HCT116 (cell line): ENCODE results near the gene TANC1. TPM values are rescaled to one million over a fixed set of nuclear protein-coding genes. Genes with fewer than 3 reads are reported as not detected.

ENCODE experiments used
- ATAC-seq: fragments of 200-7000 bp; cut with Tn5 transposase; 2 replicates; pipeline ENCODE4 v1.9.1; 2020; ENCODE audit warnings: mild to moderate bottlenecking, moderate library complexity
- BruUV-seq: library from RNA; stranded (reverse); fragments of 400-500 nt; replicated peaks from 2 replicates; lab custom pipeline; 2021; lab: Mats Ljungman, UMichigan
- CTCF ChIA-PET: fragments of 300-600 bp; sonication (Branson Sonifier 250); formaldehyde crosslinking; loops from one replicate; lab custom pipeline; 2021; ENCODE audit warnings: antibody characterized with exemption; lab: Charles Lee
- POLR2A ChIA-PET: fragments of 300-600, 350-600 bp; sonication (Branson Sonifier 250); formaldehyde crosslinking; loops from one replicate; lab custom pipeline; 2021; ENCODE audit warnings: antibody characterized with exemption; lab: Charles Lee
- RAD21 ChIA-PET, 2 experiments: fragments of 300-600 bp; sonication (Branson Sonifier 250); formaldehyde crosslinking; loops; one replicate each; lab custom pipeline; 2023; ENCODE audit warnings: low total read pairs in 2 of 2; ENCODE audit not compliant: uncharacterized antibody in 2 of 2, unreplicated experiment in 2 of 2, low non-redundant PET in 1 of 2; lab: Charles Lee
- DNase-seq: peaks from one replicate; pipeline ENCODE4 v3.0.0-alpha.2; 2010; ENCODE audit warnings: low read depth, low spot score
- H2AFZ ChIP-seq: fragments of 200-600 bp; shearing (Covaris generic), sonication (generic); 2 replicates; pipeline ENCODE4 v1.6.1; 2017; ENCODE audit warnings: low read depth, mixed run types, mixed read lengths, antibody characterized with exemption, low read length; ENCODE audit not compliant: poor library complexity, severe bottlenecking
- H3K27ac ChIP-seq: 2 replicates; pipeline ENCODE4 v1.5.1; 2012; ENCODE audit warnings: low read depth, low read length
- H3K27me3 ChIP-seq: fragments of 200-600 bp; sonication (generic); 2 replicates; pipeline ENCODE4 v1.6.1; 2016; ENCODE audit warnings: mixed run types, low read length, mixed read lengths; ENCODE audit not compliant: insufficient read depth
- H3K36me3 ChIP-seq, 2 experiments: fragments of 200-500 bp in 1 of 2; fragments of 200-600 bp in 1 of 2; sonication (Bioruptor generic) in 1 of 2; sonication (generic) in 1 of 2; 2 replicates each; pipeline versions ENCODE4 v1.5.1 to v1.6.1; 2014 to 2016; ENCODE audit warnings: low read length in 2 of 2, inconsistent platforms in 1 of 2, mixed read lengths in 1 of 2, mixed run types in 1 of 2; ENCODE audit not compliant: insufficient read depth in 2 of 2, control insufficient read depth in 1 of 2
- H3K4me1 ChIP-seq, 2 experiments: fragments of 200-600 bp in 1 of 2; sonication (generic) in 1 of 2; 2 replicates each; pipeline versions ENCODE4 v1.5.1 to v1.6.1; 2012 to 2017; ENCODE audit warnings: low read length in 2 of 2, inconsistent platforms in 1 of 2, mild to moderate bottlenecking in 1 of 2, mixed read lengths in 1 of 2, mixed run types in 1 of 2, moderate library complexity in 1 of 2; ENCODE audit not compliant: insufficient read depth in 2 of 2, control insufficient read depth in 1 of 2
- H3K4me2 ChIP-seq: fragments of 200-600 bp; sonication (generic); 2 replicates; pipeline ENCODE4 v1.6.1; 2017; ENCODE audit warnings: mixed run types, low read length, mixed read lengths
- H3K4me3 ChIP-seq, 2 experiments: fragments of 200-600 bp in 1 of 2; sonication (generic) in 1 of 2; replicated peaks in 1 of 2; 2 replicates each; pipeline ENCODE4 v1.5.1; 2011 to 2016; ENCODE audit warnings: low read length in 2 of 2, control low read depth in 1 of 2, low read depth in 1 of 2, mild to moderate bottlenecking in 1 of 2, mixed read lengths in 1 of 2, mixed run types in 1 of 2
- H3K79me2 ChIP-seq: fragments of 200-600 bp; sonication (generic); 2 replicates; pipeline ENCODE4 v1.6.1; 2017; ENCODE audit warnings: mild to moderate bottlenecking, mixed run types, low read length, moderate library complexity, mixed read lengths; ENCODE audit not compliant: insufficient read depth
- H3K9ac ChIP-seq: fragments of 200-600 bp; sonication (generic); 2 replicates; pipeline ENCODE4 v1.6.1; 2016; ENCODE audit warnings: low read length, mixed read lengths
- H3K9me2 ChIP-seq: fragments of 200-600 bp; sonication (generic), shearing (Covaris generic); 2 replicates; pipeline ENCODE4 v1.6.1; 2017; ENCODE audit warnings: mixed run types, mild to moderate bottlenecking, moderate library complexity; ENCODE audit not compliant: insufficient read depth
- H3K9me3 ChIP-seq, 2 experiments: fragments of 200-500 bp in 1 of 2; fragments of 200-600 bp in 1 of 2; sonication (Bioruptor generic) in 1 of 2; sonication (generic) in 1 of 2; 2 replicates each; pipeline ENCODE4 v1.6.1; 2014 to 2017; ENCODE audit warnings: low read length in 2 of 2, mixed read lengths in 2 of 2, inconsistent platforms in 1 of 2, low read depth in 1 of 2, mild to moderate bottlenecking in 1 of 2, mixed run types in 1 of 2, moderate library complexity in 1 of 2; ENCODE audit not compliant: control insufficient read depth in 1 of 2, insufficient read depth in 1 of 2
- H4K20me1 ChIP-seq: fragments of 200-600 bp; sonication (generic), shearing (Covaris generic); 2 replicates; pipeline ENCODE4 v1.6.1; 2017; ENCODE audit warnings: mixed run types, mild to moderate bottlenecking, moderate library complexity; ENCODE audit not compliant: insufficient read depth
- ELF1 ChIP-seq: IDR thresholded peaks from 2 replicates; pipeline ENCODE4 v1.6.1; 2012; ENCODE audit warnings: low read depth, borderline replicate concordance
- EZH2 ChIP-seq: fragments of 200-600 bp; sonication (generic); IDR thresholded peaks from 2 replicates; pipeline ENCODE4 v1.6.1; 2017; ENCODE audit warnings: antibody characterized with exemption, mixed run types
- FOSL1 ChIP-seq: IDR thresholded peaks from 2 replicates; pipeline ENCODE4 v1.6.1; 2012; ENCODE audit warnings: low read depth
- MAX ChIP-seq: IDR thresholded peaks from 2 replicates; pipeline ENCODE4 v1.6.1; 2012
- POLR2A ChIP-seq: IDR thresholded peaks from 2 replicates; pipeline ENCODE4 v1.7.0; 2011; ENCODE audit warnings: borderline replicate concordance; ENCODE audit not compliant: insufficient read depth, insufficient read length; ENCODE audit errors: extremely low read depth
- REST ChIP-seq: IDR thresholded peaks from 2 replicates; pipeline ENCODE4 v1.6.1; 2012; ENCODE audit warnings: low read depth
- SIN3A ChIP-seq: IDR thresholded peaks from 2 replicates; pipeline ENCODE4 v1.6.1; 2012; ENCODE audit warnings: low read depth
- TCF7L2 ChIP-seq: IDR thresholded peaks from 2 replicates; pipeline ENCODE4 v1.7.0; 2011; ENCODE audit warnings: borderline replicate concordance, inconsistent platforms; ENCODE audit not compliant: insufficient read depth, insufficient read length; ENCODE audit errors: extremely low read depth
- ZNF274 ChIP-seq: fragments of 200-500 bp; sonication (Bioruptor generic); IDR thresholded peaks from 2 replicates; pipeline ENCODE4 v1.6.1; 2014; ENCODE audit warnings: mild to moderate bottlenecking, low read depth, low read length, inconsistent platforms
- intact Hi-C: fragments of 100-400 bp; cut with micrococcal nuclease; formaldehyde crosslinking; loops from 2 replicates; pipeline ENCODE4 v1.10.0; 2022
- total RNA-seq: library from RNA; stranded (reverse); gene quantifications from one replicate; pipeline ENCODE4 v1.2.1, GENCODE V29; 2021; ENCODE audit not compliant: unreplicated experiment

TANC1 gene
- total RNA-seq, 1 experiment from 2014 or later = 15.1 TPM

- no peaks in the 10 kb centered on the region; the same call in 1 of the 2 replicates for H4K20me1 ChIP-seq
- H3K9ac ChIP-seq = no peak overlapping the region
- H3K4me3 ChIP-seq = no peak overlapping the region
- H3K27ac ChIP-seq = no peak overlapping the region
- ATAC-seq = no peak
- peaks cover 23 to 28% of the 10 kb centered on the region in 2 experiments for H3K4me1 ChIP-seq
- ChIA-PET RAD21 (interaction anchor here (1.9 to 2.3 kb wide), 2 partner anchors 84 kb away, joined by 12 read pairs; no protein-coding TSS in a partner anchor), CTCF (interaction anchor here (0.7 to 1.5 kb wide), 2 partner anchors 84 to 85 kb away, joined by 3 to 5 read pairs; no protein-coding TSS in a partner anchor), POLR2A (no interaction called here)
- H3K4me2 ChIP-seq = no peak overlapping the region
- no peaks in the 10 kb centered on the region; the same call in 1 of the 2 replicates for H3K79me2 ChIP-seq
- no peaks in the 10 kb centered on the region for H3K27me3 ChIP-seq
- TF ChIP-seq TCF7L2 (no peak), MAX (no peak), ZNF274 (no peak), SIN3A (no peak), FOSL1 (no peak), EZH2 (no peak), POLR2A (no peak), REST (no peak), ELF1 (no peak)
- no peaks in the 10 kb centered on the region for H3K9me2 ChIP-seq
- intact Hi-C loops = loop anchor here (5.0 kb wide), 1 partner anchor 933 kb away; no protein-coding TSS in a partner anchor
- no peaks in the 10 kb centered on the region for H3K9me3 ChIP-seq
- H2AFZ ChIP-seq = no peak overlapping the region
- no TSS peak for BruUV-seq
- no peak for DNase-seq
- H3K36me3 ChIP-seq = no peaks in the 10 kb centered on the region
Measured at GRCh38 chr2:159034713-159035112, 66.3 kb downstream of the TANC1 start.
